ENCODE data around the gene MCRS1. TPM values are rescaled to one million over a fixed set of nuclear protein-coding genes. Genes with fewer than 3 reads are reported as not detected.

MCRS1 gene
- total RNA-seq, 4 donors from 2014 or later = 68.0 to 107 (median 85.6) TPM

DNA sequence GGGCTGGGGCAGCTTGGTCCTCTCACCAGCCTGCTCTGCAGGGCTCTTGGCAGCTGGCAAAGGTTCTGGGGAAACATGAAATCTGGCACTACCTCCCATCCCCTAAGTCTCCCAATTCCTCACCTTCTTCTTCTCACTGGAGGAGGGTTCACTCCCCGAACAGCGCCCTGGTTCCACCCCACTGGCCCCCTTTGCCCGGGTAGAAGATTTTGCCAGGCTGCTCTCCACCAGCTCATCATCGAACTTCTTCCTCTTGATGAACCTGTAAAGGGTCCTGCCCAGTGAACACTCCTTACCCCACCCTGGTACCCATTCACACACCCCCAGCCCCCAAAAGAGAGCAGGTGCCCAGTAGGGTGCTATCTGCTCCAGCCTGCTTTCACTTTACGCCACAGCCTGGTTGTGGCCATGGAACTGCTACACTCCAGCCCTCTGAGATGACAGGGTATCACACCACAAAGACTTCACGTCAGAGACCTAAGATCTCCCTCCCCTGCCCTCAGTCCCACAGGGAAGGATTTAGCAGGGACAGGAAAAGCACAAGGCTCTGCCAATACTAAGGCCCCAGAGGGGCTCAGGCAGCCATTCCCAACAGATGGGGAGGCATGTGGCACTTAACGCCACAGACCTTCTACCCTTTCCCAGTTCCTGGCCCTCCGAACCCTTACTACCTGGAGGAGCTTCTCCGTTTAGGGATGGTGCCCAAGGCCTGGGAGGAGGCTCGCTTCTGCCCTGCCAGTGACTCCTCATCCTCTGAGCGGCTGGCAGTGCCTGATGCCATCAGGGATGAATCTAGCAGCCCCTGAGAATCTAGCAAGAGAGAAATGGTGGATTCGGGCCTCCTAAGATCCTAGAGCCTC, 2.3 kb downstream of the MCRS1 start:
- DNase-seq = no peak
- Histone ChIP-seq H3K27ac (no peak overlapping the region), H3K36me3 (peaks cover 0 to 49% (median 0%) of the 10 kb centered on the region in 3 donors), H3K4me3 (no peak overlapping the region), H3K27me3 (no peaks in the 10 kb centered on the region), H3K9me3 (no peaks in the 10 kb centered on the region), H3K4me1 (peaks cover 0 to 19% (median 4%) of the 10 kb centered on the region in 4 donors)
- no peak for TF ChIP-seq POLR2A (IDR thresholded peaks at IDR 0.05)
- TF ChIP-seq, protein P1, sequence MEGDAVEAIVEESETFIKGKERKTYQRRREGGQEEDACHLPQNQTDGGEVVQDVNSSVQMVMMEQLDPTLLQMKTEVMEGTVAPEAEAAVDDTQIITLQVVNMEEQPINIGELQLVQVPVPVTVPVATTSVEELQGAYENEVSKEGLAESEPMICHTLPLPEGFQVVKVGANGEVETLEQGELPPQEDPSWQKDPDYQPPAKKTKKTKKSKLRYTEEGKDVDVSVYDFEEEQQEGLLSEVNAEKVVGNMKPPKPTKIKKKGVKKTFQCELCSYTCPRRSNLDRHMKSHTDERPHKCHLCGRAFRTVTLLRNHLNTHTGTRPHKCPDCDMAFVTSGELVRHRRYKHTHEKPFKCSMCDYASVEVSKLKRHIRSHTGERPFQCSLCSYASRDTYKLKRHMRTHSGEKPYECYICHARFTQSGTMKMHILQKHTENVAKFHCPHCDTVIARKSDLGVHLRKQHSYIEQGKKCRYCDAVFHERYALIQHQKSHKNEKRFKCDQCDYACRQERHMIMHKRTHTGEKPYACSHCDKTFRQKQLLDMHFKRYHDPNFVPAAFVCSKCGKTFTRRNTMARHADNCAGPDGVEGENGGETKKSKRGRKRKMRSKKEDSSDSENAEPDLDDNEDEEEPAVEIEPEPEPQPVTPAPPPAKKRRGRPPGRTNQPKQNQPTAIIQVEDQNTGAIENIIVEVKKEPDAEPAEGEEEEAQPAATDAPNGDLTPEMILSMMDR (IDR thresholded peaks at IDR 0.05) = no peak

DNA sequence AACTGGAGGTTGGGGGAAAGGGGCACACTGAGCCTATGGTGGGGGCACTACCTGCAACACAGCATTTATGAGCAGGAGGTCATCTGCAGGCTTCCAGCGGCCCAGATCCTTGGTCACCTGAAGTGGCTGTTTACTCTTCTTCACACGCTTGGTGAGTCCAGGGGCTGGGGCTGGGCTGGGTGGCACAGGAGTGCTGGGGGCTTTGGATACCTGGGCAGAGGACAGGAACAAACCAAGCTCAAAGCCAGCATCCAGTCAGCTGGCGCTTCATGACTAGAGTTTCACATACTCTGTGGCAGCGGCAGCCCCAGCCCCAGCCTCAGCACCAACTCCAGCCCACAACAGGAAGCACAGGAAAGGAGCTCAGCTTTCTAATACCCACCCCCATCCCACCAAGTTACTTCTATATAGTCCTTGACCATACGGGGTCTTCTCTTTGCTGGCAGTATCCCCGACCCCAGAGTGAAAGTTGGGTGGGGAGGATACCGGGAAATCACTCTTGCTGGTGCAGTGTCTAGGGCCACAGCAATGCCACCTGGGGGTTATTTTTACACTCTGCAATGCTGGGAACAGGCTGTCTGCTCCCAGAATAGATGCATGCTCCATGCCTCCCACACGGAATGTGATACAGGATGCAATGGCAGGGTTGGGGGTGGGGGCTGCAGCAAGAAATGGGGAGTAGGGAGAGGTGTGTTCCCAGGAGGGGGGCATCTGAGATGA, 3.1 kb downstream of the MCRS1 start:
- Histone ChIP-seq H3K4me1 (peaks cover 0 to 19% (median 4%) of the 10 kb centered on the region in 4 donors), H3K36me3 (peaks cover 0 to 57% (median 0%) of the 10 kb centered on the region in 3 donors), H3K27ac (no peak overlapping the region), H3K9me3 (no peaks in the 10 kb centered on the region), H3K4me3 (no peak overlapping the region), H3K27me3 (no peaks in the 10 kb centered on the region)
- peak in 1 of 3 donors; percentile 37 for DNase-seq
- TF ChIP-seq, protein P1 (IDR thresholded peaks at IDR 0.05) = no peak
- TF ChIP-seq POLR2A (IDR thresholded peaks at IDR 0.05) = no peak

DNA sequence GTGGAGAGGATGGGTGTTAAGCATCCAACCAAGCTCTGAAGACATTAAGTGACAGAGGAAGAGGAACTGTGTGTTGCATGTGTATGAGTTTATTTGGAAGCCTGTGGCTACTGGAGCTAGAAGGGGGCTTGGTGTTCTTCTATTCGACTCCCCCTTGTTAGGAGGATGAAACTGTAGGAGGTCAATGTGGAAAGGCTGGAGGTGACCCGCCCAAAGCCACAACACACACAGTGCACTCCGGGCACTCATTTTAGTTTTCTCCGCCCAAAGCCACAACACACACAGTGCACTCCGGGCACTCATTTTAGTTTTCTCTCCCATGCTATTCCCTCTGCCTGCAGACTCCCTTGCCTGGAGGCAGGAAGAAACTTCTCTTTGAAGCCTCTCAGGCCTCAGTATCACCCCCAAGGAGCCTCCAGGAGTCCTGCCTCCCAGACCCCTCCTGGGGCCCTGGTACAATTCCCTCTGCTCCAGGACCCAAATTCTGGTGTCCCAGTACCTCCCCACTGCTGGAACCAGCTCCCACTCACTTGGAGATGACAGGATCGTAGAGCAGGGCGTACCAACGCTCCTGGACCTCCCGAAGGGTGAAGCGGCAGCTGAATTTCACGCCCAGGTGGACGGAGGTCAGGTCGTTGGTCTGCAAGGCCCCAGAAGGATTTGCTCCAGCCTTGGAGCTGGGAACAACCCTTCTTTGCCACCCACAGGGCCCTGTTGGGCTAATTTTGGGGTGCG, 3.8 kb downstream of the MCRS1 start:
- no peak overlapping the region for H3K27ac ChIP-seq
- no peak for DNase-seq
- no peaks in the 10 kb centered on the region for H3K9me3 ChIP-seq
- peaks cover 0 to 65% (median 0%) of the 10 kb centered on the region in 3 donors for H3K36me3 ChIP-seq
- H3K4me3 ChIP-seq = no peak overlapping the region
- no peak for TF ChIP-seq POLR2A (IDR thresholded peaks at IDR 0.05)
- TF ChIP-seq, protein P1 (IDR thresholded peaks at IDR 0.05) = no peak
- H3K27me3 ChIP-seq = no peaks in the 10 kb centered on the region
- peaks cover 0 to 17% (median 4%) of the 10 kb centered on the region in 4 donors for H3K4me1 ChIP-seq

DNA sequence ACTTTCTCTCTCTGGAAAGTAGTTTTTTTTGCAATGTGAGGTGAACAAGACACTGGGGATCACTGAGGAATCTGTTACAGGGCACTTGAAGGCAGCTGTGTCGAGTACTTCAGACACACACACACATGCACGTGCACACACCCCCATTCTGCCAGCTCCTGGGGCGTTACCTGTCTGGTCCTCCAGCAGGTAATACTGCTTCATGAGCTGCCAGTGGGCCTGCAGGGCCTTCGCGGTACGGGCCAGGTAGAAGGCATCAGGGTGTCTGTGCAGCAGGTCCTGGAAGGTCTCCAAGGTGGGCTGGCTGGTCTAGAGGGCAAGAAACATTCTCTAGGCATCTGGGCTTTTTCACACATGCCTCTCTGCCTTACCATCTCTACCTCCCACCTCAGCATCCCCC, 5.1 kb downstream of the MCRS1 start:
- no peaks in the 10 kb centered on the region for H3K27me3 ChIP-seq
- H3K4me3 ChIP-seq = no peak overlapping the region
- TF ChIP-seq POLR2A (IDR thresholded peaks at IDR 0.05) = no peak
- TF ChIP-seq, protein P1 (IDR thresholded peaks at IDR 0.05) = no peak
- H3K4me1 ChIP-seq = peaks cover 0 to 13% (median 4%) of the 10 kb centered on the region in 4 donors
- H3K36me3 ChIP-seq = peaks cover 0 to 76% (median 0%) of the 10 kb centered on the region in 3 donors
- H3K9me3 ChIP-seq = no peaks in the 10 kb centered on the region
- peak in 1 of 3 donors; percentile 43 for DNase-seq
- H3K27ac ChIP-seq = no peak overlapping the region

DNA sequence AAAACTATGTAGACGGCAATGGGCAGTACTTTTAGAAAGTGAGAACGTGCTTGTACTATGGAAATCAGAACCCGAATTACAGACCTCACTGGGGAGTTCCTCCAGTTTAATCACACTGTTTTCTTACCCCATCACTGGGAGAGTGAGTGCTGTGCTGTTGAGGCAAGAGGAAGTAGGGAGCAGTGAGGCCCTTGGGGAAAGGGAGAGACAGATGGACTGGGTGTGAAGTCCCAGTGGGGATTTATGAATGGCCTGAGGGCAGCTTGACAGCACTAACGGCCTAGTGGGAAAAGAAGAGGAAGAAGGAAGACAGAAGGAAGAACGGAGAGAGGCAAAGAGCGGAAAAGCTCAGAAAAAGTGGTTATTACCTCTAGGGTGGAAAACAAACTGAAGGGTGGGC, 5.7 kb downstream of the MCRS1 start:
- Histone ChIP-seq H3K36me3 (peaks cover 0 to 82% (median 0%) of the 10 kb centered on the region in 3 donors), H3K27ac (no peak overlapping the region), H3K4me1 (peaks cover 0 to 12% (median 4%) of the 10 kb centered on the region in 4 donors), H3K27me3 (no peaks in the 10 kb centered on the region), H3K9me3 (no peaks in the 10 kb centered on the region), H3K4me3 (no peak overlapping the region)
- DNase-seq = no peak
- TF ChIP-seq POLR2A (IDR thresholded peaks at IDR 0.05) = no peak
- TF ChIP-seq, protein P1 (IDR thresholded peaks at IDR 0.05) = no peak
